ENCODE data around the gene CD82. TPM values are rescaled to one million over a fixed set of nuclear protein-coding genes. Genes with fewer than 3 reads are reported as not detected.
"Not testable (repeated sequence)": the region's sequence is repeated elsewhere in the genome, so short reads cannot be mapped to it uniquely, and the experiment has no call there.

CD82 gene
- total RNA-seq, 6 experiments from 2014 or later = 18.9 to 69.4 (median 48.6) TPM

- Histone ChIP-seq H3K4me3 (no peak overlapping the region), H3K27me3 (no peaks in the 10 kb centered on the region), H3K9me3 (no peaks in the 10 kb centered on the region), H3K36me3 (no peaks in the 10 kb centered on the region), H3K4me1 (no peaks in the 10 kb centered on the region), H3K27ac (no peak overlapping the region)
- ATAC-seq = no peak
- 43% methylated on average over 3 of the region's 3 CpGs for WGBS (ENCODE audit: insufficient coverage, low coverage, low lambda C conversion rate, missing lambda C conversion rate)
- no peak for DNase-seq
- intact Hi-C loops (cut with DNase I) = no loop called here
- TF ChIP-seq POLR2A (IDR thresholded peaks at IDR 0.05) (no peak), CTCF (IDR thresholded peaks at IDR 0.05) (no peak)
Observed at GRCh38 chr11:44645827-44646226, 80.4 kb downstream of the CD82 start.

DNA sequence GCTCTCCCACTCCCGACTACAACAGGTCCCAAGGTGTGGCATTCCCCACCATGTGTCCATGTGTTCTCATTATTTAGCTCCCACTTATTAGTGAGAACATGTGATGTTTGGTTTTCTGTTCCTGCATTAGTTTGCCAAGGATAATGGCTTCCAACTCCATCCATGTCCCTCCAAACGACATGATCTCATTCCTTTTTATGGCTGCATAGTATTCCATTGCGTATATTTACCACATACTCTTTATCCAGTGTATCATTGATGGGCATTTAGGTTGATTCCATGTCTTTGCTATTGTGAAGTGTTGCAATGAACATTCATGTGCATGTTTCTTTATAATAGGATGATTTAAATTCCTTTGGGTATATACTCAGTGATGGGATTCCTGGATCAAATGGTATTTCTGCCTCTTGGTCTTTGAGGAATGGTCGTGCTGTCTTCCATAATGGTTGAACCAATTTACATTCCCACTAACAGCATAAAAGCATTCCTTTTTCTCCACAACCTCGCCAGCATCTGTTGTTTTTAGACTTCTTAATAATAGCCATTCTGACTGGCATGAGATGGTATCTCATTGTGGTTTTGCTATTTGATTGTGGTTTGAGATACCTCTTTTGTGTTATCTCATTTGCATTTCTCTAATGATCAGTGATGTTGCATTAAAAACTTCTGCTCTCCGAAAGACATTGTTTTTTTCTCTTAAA is 81.9 kb downstream of the CD82 start:
- not testable (repeated sequence) for ATAC-seq

GRCh38 chr11:44648109-44648508 is 82.6 kb downstream of the CD82 start:
- H3K4me1 ChIP-seq = no peaks in the 10 kb centered on the region
- TF ChIP-seq POLR2A (IDR thresholded peaks at IDR 0.05) (no peak), CTCF (IDR thresholded peaks at IDR 0.05) (no peak)
- no peaks in the 10 kb centered on the region for H3K36me3 ChIP-seq
- DNase-seq (no peak), ATAC-seq (no peak)
- H3K9me3 ChIP-seq = no peaks in the 10 kb centered on the region
- no peaks in the 10 kb centered on the region for H3K27me3 ChIP-seq
- H3K4me3 ChIP-seq = no peak overlapping the region
- H3K27ac ChIP-seq = no peak overlapping the region
- 29% methylated on average over 1 of the region's 1 CpG for WGBS (ENCODE audit: insufficient coverage, low coverage, low lambda C conversion rate, missing lambda C conversion rate)
- intact Hi-C loops (cut with DNase I) = no loop called here

More for the DNA sequence above, 81.9 kb downstream of the CD82 start:
- H3K36me3 ChIP-seq; H3K9me3 ChIP-seq; H3K27me3 ChIP-seq; H3K4me3 ChIP-seq; H3K4me1 ChIP-seq; intact Hi-C loops (cut with DNase I); H3K27ac ChIP-seq; DNase-seq: not testable (repeated sequence)
- WGBS (ENCODE audit: insufficient coverage, low coverage, low lambda C conversion rate, missing lambda C conversion rate) = 56% methylated on average over 6 of the region's 6 CpGs

DNA sequence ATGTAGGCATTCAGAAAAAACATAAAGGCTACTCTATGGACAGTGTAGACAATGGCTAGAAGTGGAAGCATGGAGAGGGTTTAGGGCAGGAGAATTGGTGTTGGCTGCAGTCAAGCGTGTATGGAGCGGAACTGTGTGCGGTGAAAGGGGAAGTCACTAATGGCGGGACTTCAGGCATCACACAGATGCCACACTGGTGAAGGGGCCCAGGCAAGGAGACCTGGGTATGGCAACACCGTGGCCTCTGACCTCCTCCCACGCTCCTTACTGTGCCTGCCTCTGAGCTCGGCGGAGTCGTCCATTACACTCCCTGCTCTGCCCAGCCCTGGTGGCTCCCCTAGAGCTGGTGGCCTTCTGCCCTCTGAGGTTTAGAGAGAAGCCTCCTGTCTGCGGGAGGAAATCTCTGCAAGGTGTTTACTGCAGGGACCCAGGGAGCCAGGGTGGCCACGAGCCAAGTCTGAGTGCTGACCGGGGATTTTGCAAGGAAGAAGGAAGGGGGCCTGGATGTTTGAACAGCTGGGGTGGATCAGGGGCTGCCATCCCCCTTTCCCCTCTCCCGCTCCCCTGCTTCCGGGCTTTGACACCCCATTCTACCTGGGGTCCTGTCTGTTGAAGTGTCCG is 86.2 kb downstream of the CD82 start:
- intact Hi-C loops (cut with DNase I) = no loop called here
- TF ChIP-seq CTCF (IDR thresholded peaks at IDR 0.05) = no peak
- TF ChIP-seq POLR2A (IDR thresholded peaks at IDR 0.05) = no peak
- ATAC-seq = no peak
- no peak for DNase-seq
- WGBS (ENCODE audit: insufficient coverage, low coverage, low lambda C conversion rate, missing lambda C conversion rate) = 48% methylated on average over 7 of the region's 15 CpGs
- no peaks in the 10 kb centered on the region for H3K27me3 ChIP-seq
- no peaks in the 10 kb centered on the region for H3K36me3 ChIP-seq
- H3K9me3 ChIP-seq = no peaks in the 10 kb centered on the region
- H3K4me1 ChIP-seq = no peaks in the 10 kb centered on the region
- H3K4me3 ChIP-seq = no peak overlapping the region
- no peak overlapping the region for H3K27ac ChIP-seq

DNA sequence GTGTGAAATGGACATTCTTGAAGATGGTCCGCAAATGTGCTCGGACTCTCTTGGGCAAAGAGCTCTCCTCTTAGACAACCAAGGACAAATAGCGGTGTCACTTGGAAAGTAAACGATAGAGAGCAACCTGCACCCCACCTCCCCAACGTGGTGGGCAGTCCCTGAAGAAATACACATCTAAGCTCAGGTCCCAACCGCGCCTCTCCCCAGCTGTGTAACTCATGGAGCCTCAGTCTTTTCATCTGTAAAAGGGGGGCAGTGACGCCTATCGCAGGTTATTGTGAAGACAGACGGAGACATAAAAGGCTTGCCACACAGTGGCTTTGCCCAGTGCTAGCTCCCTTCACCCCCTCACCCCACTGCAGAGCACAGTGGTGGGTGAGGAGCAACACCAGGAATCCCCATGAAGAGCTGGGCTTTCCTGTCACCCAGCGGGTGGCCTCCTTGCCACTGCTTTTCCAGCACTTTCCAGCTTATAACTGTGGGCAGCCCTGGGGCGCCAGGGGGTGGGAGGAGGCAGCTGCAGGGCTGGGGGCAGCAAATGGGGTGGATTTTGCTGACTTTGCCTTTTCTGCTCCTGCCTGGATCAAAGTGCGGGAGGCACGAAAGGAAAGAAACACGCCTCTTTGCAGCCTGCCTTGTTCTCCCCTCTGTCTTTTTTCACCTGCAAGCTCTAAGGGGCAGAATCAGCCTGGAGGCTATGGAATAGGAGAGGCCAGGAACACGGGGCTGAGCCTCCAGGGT is 87.6 kb downstream of the CD82 start:
- intact Hi-C loops (cut with DNase I) = no loop called here
- DNase-seq = no peak

More for the DNA sequence above, 87.6 kb downstream of the CD82 start:
- Histone ChIP-seq H3K4me3 (no peak overlapping the region), H3K4me1 (no peaks in the 10 kb centered on the region), H3K27me3 (no peaks in the 10 kb centered on the region), H3K36me3 (no peaks in the 10 kb centered on the region), H3K9me3 (no peaks in the 10 kb centered on the region), H3K27ac (no peak overlapping the region)
- WGBS (ENCODE audit: insufficient coverage, low coverage, low lambda C conversion rate, missing lambda C conversion rate) = 67% methylated on average over 10 of the region's 16 CpGs
- no peak for TF ChIP-seq CTCF (IDR thresholded peaks at IDR 0.05)
- TF ChIP-seq POLR2A (IDR thresholded peaks at IDR 0.05) = no peak
- ATAC-seq = no peak

Measured in right lobe of liver (tissue), 6 donors.